DND-41 (cell line): Measurements from ENCODE around the gene SPATA31D4.

Experiments
- EZH2 ChIP-seq: IDR thresholded peaks from 3 replicates; pipeline ENCODE4 v1.6.1; 2012; ENCODE audit warnings: borderline replicate concordance, low read depth, mild to moderate bottlenecking, moderate library complexity, low read length, inconsistent platforms; ENCODE audit not compliant: severe bottlenecking
- TF ChIP-seq, protein P1 (sequence below): IDR thresholded peaks from 2 replicates; pipeline ENCODE4 v1.5.1; 2012; ENCODE audit warnings: borderline replicate concordance, low read length, moderate library complexity, mild to moderate bottlenecking; ENCODE audit not compliant: poor library complexity, severe bottlenecking; ENCODE audit errors: extremely low read depth

DNA sequence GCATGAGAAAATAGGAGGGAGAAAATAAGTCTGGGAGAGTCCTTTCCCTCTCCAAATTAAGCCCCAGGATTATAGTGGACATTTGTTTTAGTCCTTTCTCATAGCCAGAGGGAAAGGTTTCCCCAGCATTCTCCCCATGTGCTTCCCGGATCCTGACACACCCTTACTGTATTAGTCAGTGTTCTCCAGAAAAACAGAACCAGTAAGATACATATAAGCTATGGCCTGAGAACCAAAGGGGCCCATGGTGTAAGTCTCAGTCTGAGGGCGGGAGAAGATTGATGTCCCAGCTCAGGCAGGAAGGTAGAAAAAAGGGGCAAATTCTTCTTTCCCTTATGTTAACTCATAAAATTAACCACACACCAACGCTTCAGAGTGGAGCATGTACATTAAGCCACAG is 25.6 kb upstream of the SPATA31D4 start:
- TF ChIP-seq, protein P1, sequence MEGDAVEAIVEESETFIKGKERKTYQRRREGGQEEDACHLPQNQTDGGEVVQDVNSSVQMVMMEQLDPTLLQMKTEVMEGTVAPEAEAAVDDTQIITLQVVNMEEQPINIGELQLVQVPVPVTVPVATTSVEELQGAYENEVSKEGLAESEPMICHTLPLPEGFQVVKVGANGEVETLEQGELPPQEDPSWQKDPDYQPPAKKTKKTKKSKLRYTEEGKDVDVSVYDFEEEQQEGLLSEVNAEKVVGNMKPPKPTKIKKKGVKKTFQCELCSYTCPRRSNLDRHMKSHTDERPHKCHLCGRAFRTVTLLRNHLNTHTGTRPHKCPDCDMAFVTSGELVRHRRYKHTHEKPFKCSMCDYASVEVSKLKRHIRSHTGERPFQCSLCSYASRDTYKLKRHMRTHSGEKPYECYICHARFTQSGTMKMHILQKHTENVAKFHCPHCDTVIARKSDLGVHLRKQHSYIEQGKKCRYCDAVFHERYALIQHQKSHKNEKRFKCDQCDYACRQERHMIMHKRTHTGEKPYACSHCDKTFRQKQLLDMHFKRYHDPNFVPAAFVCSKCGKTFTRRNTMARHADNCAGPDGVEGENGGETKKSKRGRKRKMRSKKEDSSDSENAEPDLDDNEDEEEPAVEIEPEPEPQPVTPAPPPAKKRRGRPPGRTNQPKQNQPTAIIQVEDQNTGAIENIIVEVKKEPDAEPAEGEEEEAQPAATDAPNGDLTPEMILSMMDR: no peak
- TF ChIP-seq EZH2: no peak
